ENCODE results near the gene MYO3B. TPM values are rescaled to one million over a fixed set of nuclear protein-coding genes. Genes with fewer than 3 reads are reported as not detected.
"Not testable (repeated sequence)": the region's sequence is repeated elsewhere in the genome, so short reads cannot be mapped to it uniquely, and the experiment has no call there.

The MYO3B gene
- total RNA-seq, 1 donor from 2014 or later = not detected

DNA sequence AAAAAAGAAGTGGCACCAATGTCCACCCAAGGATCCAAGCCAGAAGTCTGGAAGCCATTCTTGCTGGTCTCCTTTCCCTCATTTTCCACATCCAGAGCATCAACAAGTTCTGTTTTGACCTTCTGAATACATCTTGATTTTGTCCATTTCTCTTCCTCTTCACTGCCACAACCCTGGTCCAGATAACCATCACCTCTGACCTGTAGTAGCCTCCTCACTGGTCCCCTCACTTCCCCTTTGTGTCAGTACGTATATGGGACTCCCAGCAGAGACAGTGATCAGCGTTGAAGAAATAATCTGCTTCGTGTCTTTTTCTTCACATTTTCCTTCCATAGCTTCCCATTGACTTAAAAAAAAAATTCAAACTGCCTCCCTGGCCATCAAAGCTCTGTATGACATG is 427.9 kb downstream of the MYO3B start:
- Mint-ChIP-seq H3K27me3 (peaks cover 5% of the 10 kb centered on the region), H3K36me3 (ENCODE audit: insufficient read depth) (no peaks in the 10 kb centered on the region), H3K9me3 (ENCODE audit: low read depth) (no peaks in the 10 kb centered on the region), H3K4me1 (ENCODE audit: low read depth) (peaks cover 3% of the 10 kb centered on the region), H3K4me3 (ENCODE audit: low read depth) (no peak overlapping the region), H3K27ac (no peak overlapping the region)
- TF ChIP-seq, protein P1, sequence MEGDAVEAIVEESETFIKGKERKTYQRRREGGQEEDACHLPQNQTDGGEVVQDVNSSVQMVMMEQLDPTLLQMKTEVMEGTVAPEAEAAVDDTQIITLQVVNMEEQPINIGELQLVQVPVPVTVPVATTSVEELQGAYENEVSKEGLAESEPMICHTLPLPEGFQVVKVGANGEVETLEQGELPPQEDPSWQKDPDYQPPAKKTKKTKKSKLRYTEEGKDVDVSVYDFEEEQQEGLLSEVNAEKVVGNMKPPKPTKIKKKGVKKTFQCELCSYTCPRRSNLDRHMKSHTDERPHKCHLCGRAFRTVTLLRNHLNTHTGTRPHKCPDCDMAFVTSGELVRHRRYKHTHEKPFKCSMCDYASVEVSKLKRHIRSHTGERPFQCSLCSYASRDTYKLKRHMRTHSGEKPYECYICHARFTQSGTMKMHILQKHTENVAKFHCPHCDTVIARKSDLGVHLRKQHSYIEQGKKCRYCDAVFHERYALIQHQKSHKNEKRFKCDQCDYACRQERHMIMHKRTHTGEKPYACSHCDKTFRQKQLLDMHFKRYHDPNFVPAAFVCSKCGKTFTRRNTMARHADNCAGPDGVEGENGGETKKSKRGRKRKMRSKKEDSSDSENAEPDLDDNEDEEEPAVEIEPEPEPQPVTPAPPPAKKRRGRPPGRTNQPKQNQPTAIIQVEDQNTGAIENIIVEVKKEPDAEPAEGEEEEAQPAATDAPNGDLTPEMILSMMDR (IDR thresholded peaks at IDR 0.05; ENCODE audit: unreplicated experiment) = no peak
- no peak for DNase-seq (ENCODE audit: low spot score, unreplicated experiment)

DNA sequence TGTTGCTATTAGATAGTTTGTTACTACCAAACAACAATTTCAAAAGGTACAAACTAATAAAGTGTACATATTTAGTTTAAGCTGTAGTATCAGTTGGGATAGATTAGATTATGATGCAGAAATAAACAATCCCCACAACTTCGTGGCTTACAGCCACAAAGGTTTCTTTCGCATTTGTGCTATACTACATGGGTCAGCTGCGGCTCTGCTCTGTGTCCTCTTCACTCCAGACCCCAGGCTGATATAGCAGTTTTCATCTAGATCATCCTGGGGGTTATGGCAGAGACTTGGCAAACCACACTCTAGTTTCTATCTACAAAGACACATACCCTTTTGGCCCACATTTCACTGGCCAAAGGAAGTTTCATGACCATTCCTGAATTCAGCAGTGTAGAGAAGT is 429.2 kb downstream of the MYO3B start:
- H3K4me3 Mint-ChIP-seq (ENCODE audit: low read depth) = no peak overlapping the region
- H3K36me3 Mint-ChIP-seq (ENCODE audit: insufficient read depth) = no peaks in the 10 kb centered on the region
- DNase-seq (ENCODE audit: low spot score, unreplicated experiment) = no peak
- no peaks in the 10 kb centered on the region for H3K9me3 Mint-ChIP-seq (ENCODE audit: low read depth)
- TF ChIP-seq, protein P1 (IDR thresholded peaks at IDR 0.05; ENCODE audit: unreplicated experiment) = no peak
- no peak overlapping the region for H3K27ac Mint-ChIP-seq
- peaks cover 5% of the 10 kb centered on the region for H3K27me3 Mint-ChIP-seq
- H3K4me1 Mint-ChIP-seq (ENCODE audit: low read depth) = peaks cover 5% of the 10 kb centered on the region

DNA sequence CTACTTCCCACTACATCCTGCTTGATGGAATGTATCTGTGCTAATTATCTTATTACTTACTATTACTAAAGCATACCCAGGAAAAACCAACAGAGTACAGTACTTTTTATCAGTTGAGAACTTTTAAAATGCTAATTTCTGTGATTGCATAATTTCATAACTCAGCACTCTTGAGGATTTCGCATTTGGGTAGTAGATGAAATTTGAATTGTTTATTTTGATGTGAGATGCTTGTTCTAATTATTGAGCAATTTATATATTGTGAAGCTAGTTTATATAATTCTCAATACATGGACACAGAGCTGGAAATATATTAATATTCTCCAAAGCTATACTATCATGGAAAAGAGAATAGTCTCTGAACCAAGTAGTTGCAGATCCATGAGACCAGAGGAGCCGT is 432.7 kb downstream of the MYO3B start:
- no peak for DNase-seq (ENCODE audit: low spot score, unreplicated experiment)
- no peaks in the 10 kb centered on the region for H3K36me3 Mint-ChIP-seq (ENCODE audit: insufficient read depth)

GRCh38 chr2:170618948-170619347 is 441.0 kb downstream of the MYO3B start:
- not testable (repeated sequence) for H3K4me3 Mint-ChIP-seq (ENCODE audit: low read depth); H3K27ac Mint-ChIP-seq; DNase-seq (ENCODE audit: low spot score, unreplicated experiment); H3K36me3 Mint-ChIP-seq (ENCODE audit: insufficient read depth); H3K27me3 Mint-ChIP-seq; H3K4me1 Mint-ChIP-seq (ENCODE audit: low read depth)
- peaks cover 21% of the 10 kb centered on the region for H3K9me3 Mint-ChIP-seq (ENCODE audit: low read depth)

More for the DNA sequence above, 432.7 kb downstream of the MYO3B start:
- TF ChIP-seq, protein P1 (IDR thresholded peaks at IDR 0.05; ENCODE audit: unreplicated experiment) = no peak
- peaks cover 5% of the 10 kb centered on the region for H3K27me3 Mint-ChIP-seq
- H3K27ac Mint-ChIP-seq = no peak overlapping the region
- H3K9me3 Mint-ChIP-seq (ENCODE audit: low read depth) = peaks cover 1% of the 10 kb centered on the region
- H3K4me3 Mint-ChIP-seq (ENCODE audit: low read depth) = no peak overlapping the region
- H3K4me1 Mint-ChIP-seq (ENCODE audit: low read depth) = peaks cover 5% of the 10 kb centered on the region

- H3K4me3 Mint-ChIP-seq (ENCODE audit: low read depth); DNase-seq (ENCODE audit: low spot score, unreplicated experiment); H3K4me1 Mint-ChIP-seq (ENCODE audit: low read depth); H3K27ac Mint-ChIP-seq; H3K36me3 Mint-ChIP-seq (ENCODE audit: insufficient read depth); H3K27me3 Mint-ChIP-seq: not testable (repeated sequence)
- H3K9me3 Mint-ChIP-seq (ENCODE audit: low read depth) = peaks cover 18% of the 10 kb centered on the region
Observed at GRCh38 chr2:170635094-170635493, 457.1 kb downstream of the MYO3B start.

DNA sequence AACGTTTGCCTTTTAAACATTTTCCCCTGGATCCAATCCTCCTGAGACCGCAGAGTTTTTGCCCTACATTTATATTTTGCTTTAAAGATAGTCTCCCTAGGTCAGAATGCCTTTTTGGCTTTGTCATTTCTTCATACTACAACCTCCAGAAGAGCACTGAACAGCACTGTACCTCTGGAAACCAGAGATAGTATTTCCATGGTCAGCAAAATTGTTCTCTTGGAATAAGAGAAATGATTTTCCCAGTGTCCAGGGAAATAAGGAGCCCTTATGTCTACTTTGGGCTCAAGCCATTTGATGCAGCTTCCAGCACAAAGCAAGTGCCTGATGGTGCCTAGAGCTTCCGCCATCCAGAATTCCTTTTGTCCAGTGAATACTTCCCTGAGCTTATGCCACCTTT is 461.7 kb downstream of the MYO3B start:
- Mint-ChIP-seq H3K36me3 (ENCODE audit: insufficient read depth) (no peaks in the 10 kb centered on the region), H3K4me3 (ENCODE audit: low read depth) (no peak overlapping the region), H3K27me3 (no peaks in the 10 kb centered on the region), H3K4me1 (ENCODE audit: low read depth) (no peaks in the 10 kb centered on the region), H3K9me3 (ENCODE audit: low read depth) (no peaks in the 10 kb centered on the region), H3K27ac (no peak overlapping the region)
- no peak for DNase-seq (ENCODE audit: low spot score, unreplicated experiment)
- TF ChIP-seq, protein P1 (IDR thresholded peaks at IDR 0.05; ENCODE audit: unreplicated experiment) = no peak

Data from progenitor cell of endocrine pancreas (in vitro differentiated cells).